SK-N-SH treated with all-trans-retinoic acid at 6 μM for 48 hours (cell line): ENCODE measurements around the gene CCDC106.

ENCODE experiments used
- ATAC-seq: fragments of 200-7000 bp; cut with Tn5 transposase; 3 replicates; pipeline ENCODE4 v1.9.1; 2020; ENCODE audit warnings: mild to moderate bottlenecking, moderate library complexity
- ARNTL ChIP-seq: fragments of 450-650 bp; formaldehyde crosslinking; IDR thresholded peaks from 2 replicates; pipeline ENCODE4 v1.5.0; 2020; ENCODE audit warnings: low read depth, mild to moderate bottlenecking, moderate library complexity, borderline replicate concordance
- BACH2 ChIP-seq: fragments of 250-450 bp; sonication (Bioruptor Pico); IDR thresholded peaks from 2 replicates; pipeline ENCODE4 v1.9.0; 2021; ENCODE audit warnings: mild to moderate bottlenecking, borderline replicate concordance
- CREB5 ChIP-seq: fragments of 250-450 bp; sonication (Bioruptor Pico); IDR thresholded peaks from 2 replicates; pipeline ENCODE4 v1.5.1; 2020; ENCODE audit warnings: low read depth, mild to moderate bottlenecking, moderate library complexity
- CSDC2 ChIP-seq: fragments of 250-450 bp; sonication (Bioruptor Pico); IDR thresholded peaks from 2 replicates; pipeline ENCODE4 v1.5.0; 2020; ENCODE audit warnings: mild to moderate bottlenecking, moderate library complexity
- CSRNP3 ChIP-seq: fragments of 250-450 bp; sonication (Bioruptor Pico); IDR thresholded peaks from 2 replicates; pipeline ENCODE4 v1.5.1; 2021; ENCODE audit warnings: mild to moderate bottlenecking, moderate library complexity
- ESRRG ChIP-seq: fragments of 250-450 bp; sonication (Bioruptor Pico); IDR thresholded peaks from 2 replicates; pipeline ENCODE4 v1.6.1; 2021; ENCODE audit warnings: mild to moderate bottlenecking
- GLIS3 ChIP-seq: fragments of 250-450 bp; sonication (Bioruptor Pico); IDR thresholded peaks from 2 replicates; pipeline ENCODE4 v1.5.0; 2020; ENCODE audit warnings: mild to moderate bottlenecking, moderate library complexity
- ISL1 ChIP-seq: fragments of 250-450 bp; sonication (Bioruptor Pico); IDR thresholded peaks from 2 replicates; pipeline ENCODE4 v2.1.2; 2022; ENCODE audit warnings: mild to moderate bottlenecking, moderate library complexity
- PATZ1 ChIP-seq: fragments of 250-450 bp; sonication (Bioruptor Pico); IDR thresholded peaks from 2 replicates; pipeline ENCODE4 v1.8.0; 2020; ENCODE audit warnings: mild to moderate bottlenecking, moderate library complexity, borderline replicate concordance
- POU6F1 ChIP-seq: fragments of 250-450 bp; sonication (Bioruptor Pico); IDR thresholded peaks from 2 replicates; pipeline ENCODE4 v1.8.0; 2021; ENCODE audit warnings: low read depth, mild to moderate bottlenecking, moderate library complexity, borderline replicate concordance
- PPARA ChIP-seq: fragments of 250-450 bp; sonication (Bioruptor Pico); IDR thresholded peaks from 2 replicates; pipeline ENCODE4 v1.5.0; 2020; ENCODE audit warnings: mild to moderate bottlenecking, borderline replicate concordance
- RARB ChIP-seq: fragments of 250-450 bp; sonication (Bioruptor Pico); IDR thresholded peaks from 2 replicates; pipeline ENCODE4 v1.8.0; 2021; ENCODE audit warnings: mild to moderate bottlenecking, moderate library complexity
- SNAI2 ChIP-seq: fragments of 250-450 bp; sonication (Bioruptor Pico); IDR thresholded peaks from 2 replicates; pipeline ENCODE4 v1.5.0; 2020; ENCODE audit warnings: mild to moderate bottlenecking, moderate library complexity
- TCF4 ChIP-seq: fragments of 250-450 bp; sonication (Bioruptor Pico); IDR thresholded peaks from 2 replicates; pipeline ENCODE4 v1.8.0; 2021; ENCODE audit warnings: mild to moderate bottlenecking, moderate library complexity, borderline replicate concordance
- TOX ChIP-seq: fragments of 250-450 bp; sonication (Bioruptor Pico); IDR thresholded peaks from 2 replicates; pipeline ENCODE4 v1.8.0; 2021; ENCODE audit warnings: mild to moderate bottlenecking, moderate library complexity, borderline replicate concordance
- TSHZ2 ChIP-seq: fragments of 250-450 bp; sonication (Bioruptor Pico); IDR thresholded peaks from 2 replicates; pipeline ENCODE4 v1.5.0; 2020; ENCODE audit warnings: mild to moderate bottlenecking, moderate library complexity
- ZFP30 ChIP-seq: fragments of 450-650 bp; formaldehyde crosslinking; IDR thresholded peaks from 2 replicates; pipeline ENCODE4 v1.5.0; 2022; ENCODE audit warnings: mild to moderate bottlenecking, moderate library complexity
- ZNF565 ChIP-seq: fragments of 450-650 bp; formaldehyde crosslinking; conservative IDR thresholded peaks from 2 replicates; pipeline ENCODE4 v1.5.0; 2020; ENCODE audit warnings: low read depth, mild to moderate bottlenecking, moderate library complexity
- ZNF70 ChIP-seq: fragments of 450-650 bp; formaldehyde crosslinking; IDR thresholded peaks from 2 replicates; pipeline ENCODE4 v1.5.0; 2020; ENCODE audit warnings: mild to moderate bottlenecking, moderate library complexity
- ZNF8 ChIP-seq: fragments of 450-650 bp; formaldehyde crosslinking; IDR thresholded peaks from 2 replicates; pipeline ENCODE4 v1.5.0; 2020; ENCODE audit warnings: mild to moderate bottlenecking, moderate library complexity

The CCDC106 gene

GRCh38 chr19:55689411-55690108, 41.5 kb downstream of the CCDC106 start:
- no peak for ATAC-seq
- TF ChIP-seq PPARA (CRISPR knock-in tag) (no peak), ISL1 (no peak), GLIS3 (no peak), ESRRG (no peak), SNAI2 (no peak), CSDC2 (no peak), PATZ1 (CRISPR knock-in tag) (no peak), ZFP30 (CRISPR knock-in tag) (no peak), CSRNP3 (CRISPR knock-in tag) (no peak), ZNF70 (CRISPR knock-in tag) (no peak)

GRCh38 chr19:55690109-55690768, 42.2 kb downstream of the CCDC106 start:
- no peak for ATAC-seq
- TF ChIP-seq POU6F1 (no peak), GLIS3 (no peak), SNAI2 (no peak), ARNTL (no peak), TOX (CRISPR knock-in tag) (no peak), ZFP30 (CRISPR knock-in tag) (no peak), TCF4 (CRISPR knock-in tag) (no peak), RARB (CRISPR knock-in tag) (no peak)
- TF ChIP-seq, all 23 proteins: peak for 0

- TF ChIP-seq BACH2 (CRISPR knock-in tag) (no peak), ZNF8 (CRISPR knock-in tag) (no peak), ARNTL (no peak), CSRNP3 (CRISPR knock-in tag) (no peak), TSHZ2 (CRISPR knock-in tag) (no peak), CSDC2 (no peak), CREB5 (CRISPR knock-in tag) (no peak), ZNF565 (no peak), GLIS3 (no peak), TCF4 (CRISPR knock-in tag) (no peak), ZNF70 (CRISPR knock-in tag) (no peak)
- no peak for ATAC-seq
Measured at GRCh38 chr19:55690769-55691545, 42.9 kb downstream of the CCDC106 start.
